ENCODE data around the gene SLC1A7.

- TF ChIP-seq CTCF (IDR thresholded peaks at IDR 0.05; ENCODE audit: low read depth, low read length, missing input control) (no peak), YY1 (IDR thresholded peaks at IDR 0.05) (no peak), MAX (IDR thresholded peaks at IDR 0.05) (no peak), EGR1 (IDR thresholded peaks at IDR 0.05; ENCODE audit: low read depth in 2 of 2) (no peak), HNF4G (IDR thresholded peaks at IDR 0.05) (no peak), ATF3 (IDR thresholded peaks at IDR 0.05) (no peak), RAD21 (IDR thresholded peaks at IDR 0.05) (no peak), ZBTB33 (IDR thresholded peaks at IDR 0.05) (no peak)
Observed at GRCh38 chr1:53145051-53145600, 2.7 kb upstream of the SLC1A7 start.
